Mononuclear cell (primary cell): ENCODE data around the gene CMSS1. TPM values are rescaled to one million over a fixed set of nuclear protein-coding genes. Genes with fewer than 3 reads are reported as not detected.

Experiments used
- H3K27me3 ChIP-seq: 2 replicates; pipeline ENCODE4 v1.6.0; 2011; ENCODE audit warnings: low read length, control low read depth; ENCODE audit not compliant: insufficient read depth
- H3K4me1 ChIP-seq: 2 replicates; pipeline ENCODE4 v1.5.1; 2011; ENCODE audit warnings: mild to moderate bottlenecking, low read length, control low read depth; ENCODE audit not compliant: insufficient read depth
- H3K4me3 ChIP-seq: 2 replicates; pipeline ENCODE4 v1.5.1; 2011; ENCODE audit warnings: mild to moderate bottlenecking, low read length, moderate library complexity
- H3K9me3 ChIP-seq: 2 replicates; pipeline ENCODE4 v1.5.1; 2011; ENCODE audit warnings: low read depth, mild to moderate bottlenecking, control low read depth, low read length
- total RNA-seq: library from RNA; depleted of rRNA; stranded (reverse); fragments of >200 nt; gene quantifications from one replicate; pipeline ENCODE4 v1.2.3, GENCODE V29; 2012

The CMSS1 gene
- total RNA-seq = 4.6 TPM

DNA sequence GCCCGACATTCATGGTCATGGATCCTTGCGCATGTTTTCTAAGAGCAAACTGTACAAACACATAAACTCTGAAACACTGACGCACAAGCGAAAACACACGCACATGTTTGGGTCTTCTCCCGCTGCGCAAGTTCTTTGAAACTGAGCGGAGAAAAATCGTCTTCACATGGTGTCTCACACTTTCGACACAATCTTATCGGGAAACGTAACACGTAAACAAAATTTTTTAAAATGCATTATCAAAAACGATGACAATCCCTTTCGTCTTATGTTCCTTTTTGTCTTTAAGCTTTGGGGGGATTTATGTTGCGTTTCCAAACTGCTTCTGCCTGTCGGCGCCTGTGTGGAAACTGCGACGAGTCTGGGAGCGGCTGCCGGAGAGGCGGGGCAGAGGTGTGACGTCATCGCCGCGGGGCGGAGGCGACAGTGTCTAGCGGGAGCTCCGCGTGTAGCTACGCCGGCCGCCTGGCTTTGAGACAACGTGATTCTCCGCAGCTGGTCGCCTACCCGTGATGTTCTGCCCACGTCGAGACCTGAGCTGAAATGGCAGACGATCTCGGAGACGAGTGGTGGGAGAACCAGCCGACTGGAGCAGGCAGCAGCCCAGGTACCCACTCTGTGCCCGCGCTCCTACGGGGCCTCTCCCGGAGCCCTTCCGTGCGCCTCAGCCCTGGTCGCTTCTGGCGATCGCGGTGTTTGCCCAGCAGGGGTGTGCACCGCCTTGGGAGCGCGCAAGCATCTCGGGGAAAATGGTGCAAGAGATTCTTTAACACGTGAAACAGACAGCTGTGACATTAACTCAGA, at the start of gene CMSS1:
CMSS1 (plus strand) TSS at position 426 of the 804 bp plus-strand sequence.
- Histone ChIP-seq H3K27me3 (no peaks in the 10 kb centered on the region), H3K9me3 (no peaks in the 10 kb centered on the region), H3K4me1 (peaks cover 16% of the 10 kb centered on the region), H3K4me3 (peak within 1 kb of the TSS; percentile 73)

DNA sequence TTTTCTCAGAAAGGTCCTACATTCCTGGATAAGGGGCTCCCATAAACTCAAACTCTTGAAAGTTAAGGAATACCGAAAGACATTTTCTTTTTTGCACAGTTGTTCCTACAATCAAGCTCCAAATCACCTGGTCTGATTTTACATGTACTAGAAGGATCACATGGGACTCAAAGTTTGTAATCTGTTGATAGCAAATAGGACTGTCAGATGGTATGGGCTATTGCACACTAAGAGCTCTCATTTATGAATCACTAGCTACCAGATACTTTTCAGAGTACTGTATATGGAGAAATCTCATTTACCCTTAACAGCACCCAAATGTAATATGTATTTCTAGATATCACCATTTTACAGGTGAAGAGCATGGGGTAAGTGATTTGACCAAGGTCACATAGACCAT, 49.5 kb upstream of the CMSS1 start:
- Histone ChIP-seq H3K4me3 (no peak overlapping the region), H3K4me1 (no peaks in the 10 kb centered on the region), H3K9me3 (no peaks in the 10 kb centered on the region), H3K27me3 (no peaks in the 10 kb centered on the region)

DNA sequence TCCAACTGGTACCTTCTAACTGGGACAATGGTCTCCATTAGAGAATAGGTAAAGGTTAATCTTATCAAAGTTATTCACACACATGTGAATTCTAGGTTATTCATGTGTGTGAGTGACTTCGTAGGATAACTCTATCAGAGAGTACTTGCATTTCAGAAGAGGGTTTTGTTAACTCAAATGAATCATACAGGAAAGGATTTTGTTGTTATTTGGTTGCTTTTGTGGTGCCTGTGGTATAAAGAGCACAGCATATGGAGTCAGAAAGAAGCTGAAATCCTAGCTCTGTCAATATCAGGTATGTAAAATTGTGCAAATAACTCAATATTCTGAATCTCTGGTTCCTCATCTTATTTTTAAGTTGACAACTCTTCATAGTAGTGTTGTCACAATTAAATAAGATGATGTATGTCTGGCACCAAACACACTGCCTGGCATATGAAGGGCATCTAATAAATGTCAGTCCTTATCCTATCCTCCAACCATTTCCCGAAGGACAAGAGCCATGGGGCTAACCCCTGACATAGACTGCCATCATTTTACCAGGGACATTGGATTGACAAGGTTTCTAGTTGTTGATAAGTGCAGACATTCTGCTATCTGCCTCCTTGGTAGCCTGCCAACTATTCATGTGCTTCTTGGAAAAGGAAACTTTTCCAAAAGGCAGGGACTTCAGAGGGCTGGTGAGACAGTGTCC, 48.7 kb upstream of the CMSS1 start:
- Histone ChIP-seq H3K9me3 (no peaks in the 10 kb centered on the region), H3K4me1 (no peaks in the 10 kb centered on the region), H3K4me3 (no peak overlapping the region), H3K27me3 (no peaks in the 10 kb centered on the region)

- Histone ChIP-seq H3K27me3 (no peaks in the 10 kb centered on the region), H3K4me1 (no peaks in the 10 kb centered on the region), H3K4me3 (no peak overlapping the region), H3K9me3 (no peaks in the 10 kb centered on the region)
Measured at GRCh38 chr3:99772171-99772570, 45.5 kb upstream of the CMSS1 start.

GRCh38 chr3:99772671-99773070, 45.0 kb upstream of the CMSS1 start:
- H3K9me3 ChIP-seq = no peaks in the 10 kb centered on the region
- H3K27me3 ChIP-seq = no peaks in the 10 kb centered on the region

DNA sequence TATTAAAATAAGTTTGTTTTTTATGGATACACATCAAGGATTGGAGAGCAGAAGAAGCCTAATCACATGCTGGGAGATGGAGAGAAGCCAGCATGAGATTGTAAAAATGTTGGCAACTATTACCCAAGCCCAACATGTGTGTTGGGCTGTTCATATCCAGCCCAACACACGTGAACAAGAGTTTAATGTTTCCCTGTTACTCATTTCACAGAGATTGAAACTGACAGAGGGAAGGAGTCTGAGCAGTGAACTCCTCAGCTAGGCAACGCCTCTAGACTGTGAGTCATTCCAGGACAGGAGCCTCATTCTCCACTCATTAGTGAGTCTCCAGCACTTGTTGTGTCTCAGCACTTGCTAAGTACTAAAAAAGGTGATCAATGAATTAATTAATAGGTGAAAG, 43.2 kb upstream of the CMSS1 start:
- no peaks in the 10 kb centered on the region for H3K4me1 ChIP-seq
- no peaks in the 10 kb centered on the region for H3K9me3 ChIP-seq
- peaks cover 4% of the 10 kb centered on the region for H3K27me3 ChIP-seq
- no peak overlapping the region for H3K4me3 ChIP-seq

More at GRCh38 chr3:99772671-99773070, 45.0 kb upstream of the CMSS1 start:
- no peaks in the 10 kb centered on the region for H3K4me1 ChIP-seq
- no peak overlapping the region for H3K4me3 ChIP-seq

DNA sequence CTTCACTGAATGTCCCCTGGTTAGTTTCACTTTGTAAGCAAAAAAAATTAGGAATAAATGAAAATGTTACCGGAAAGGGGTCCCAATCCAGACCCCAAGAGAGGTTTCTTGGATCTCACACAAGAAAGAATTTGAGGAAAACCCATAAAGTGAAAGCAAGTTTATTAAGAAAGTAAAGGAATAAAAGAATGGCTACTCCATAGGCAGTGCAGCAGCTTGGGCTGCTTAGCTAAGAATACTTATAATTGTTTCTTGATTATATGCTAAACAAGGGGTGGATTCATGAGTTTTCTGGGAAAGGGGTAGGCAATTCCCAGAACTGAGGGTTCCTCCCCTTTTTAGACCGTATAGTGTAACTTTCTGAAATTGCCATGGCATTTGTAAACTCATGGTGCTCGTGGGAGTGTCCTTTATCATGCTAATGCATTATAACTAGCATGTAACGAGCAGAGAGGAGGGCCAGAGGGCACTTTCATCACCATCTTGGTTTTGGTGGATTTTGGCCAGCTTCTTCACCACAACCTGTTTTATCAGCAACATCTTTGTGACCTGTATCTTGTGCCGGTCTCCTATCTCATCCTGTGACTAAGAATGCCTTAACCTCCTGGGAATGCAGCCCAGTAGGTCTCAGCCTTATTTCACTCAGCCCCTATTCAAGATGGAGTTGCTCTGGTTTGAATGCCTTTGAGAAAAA, 41.0 kb upstream of the CMSS1 start:
- peaks cover 7% of the 10 kb centered on the region for H3K27me3 ChIP-seq
- H3K4me1 ChIP-seq = no peaks in the 10 kb centered on the region
- no peaks in the 10 kb centered on the region for H3K9me3 ChIP-seq
- no peak overlapping the region for H3K4me3 ChIP-seq

GRCh38 chr3:99777210-99777549, 40.5 kb upstream of the CMSS1 start:
- Histone ChIP-seq H3K9me3 (no peaks in the 10 kb centered on the region), H3K4me1 (no peaks in the 10 kb centered on the region), H3K27me3 (peaks cover 7% of the 10 kb centered on the region), H3K4me3 (no peak overlapping the region)

DNA sequence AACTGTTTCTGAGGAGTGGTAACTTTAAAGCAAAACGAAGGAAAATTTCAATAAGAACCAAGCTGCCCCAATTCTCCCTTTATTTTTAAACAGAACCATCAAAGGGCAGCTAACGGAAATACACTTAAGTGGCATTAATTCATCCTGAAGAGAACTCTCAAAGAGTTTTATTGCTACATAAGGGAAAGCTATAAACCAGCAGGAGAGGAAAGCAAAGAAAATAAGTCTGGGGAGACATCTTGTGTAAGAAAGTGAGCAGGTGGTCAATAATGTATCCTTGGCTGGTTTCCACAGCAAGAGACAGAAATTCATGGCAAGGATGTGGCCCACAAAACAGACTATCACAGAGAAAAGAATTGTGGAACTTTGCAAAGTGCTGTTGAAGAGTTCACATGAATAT, 40.0 kb upstream of the CMSS1 start:
- Histone ChIP-seq H3K4me1 (no peaks in the 10 kb centered on the region), H3K9me3 (no peaks in the 10 kb centered on the region), H3K4me3 (no peak overlapping the region), H3K27me3 (peaks cover 7% of the 10 kb centered on the region)

GRCh38 chr3:99780749-99781148, 36.9 kb upstream of the CMSS1 start:
- Histone ChIP-seq H3K4me3 (no peak overlapping the region), H3K27me3 (peaks cover 7% of the 10 kb centered on the region), H3K9me3 (no peaks in the 10 kb centered on the region), H3K4me1 (no peaks in the 10 kb centered on the region)

GRCh38 chr3:99781761-99782160, 35.9 kb upstream of the CMSS1 start:
- H3K4me1 ChIP-seq = no peaks in the 10 kb centered on the region
- H3K4me3 ChIP-seq = no peak overlapping the region
- peaks cover 7% of the 10 kb centered on the region for H3K27me3 ChIP-seq
- no peaks in the 10 kb centered on the region for H3K9me3 ChIP-seq

GRCh38 chr3:99783011-99783573, 34.6 kb upstream of the CMSS1 start:
- peaks cover 7% of the 10 kb centered on the region for H3K27me3 ChIP-seq
- no peaks in the 10 kb centered on the region for H3K9me3 ChIP-seq
- no peak overlapping the region for H3K4me3 ChIP-seq
- H3K4me1 ChIP-seq = no peaks in the 10 kb centered on the region

GRCh38 chr3:99789011-99789721, 28.5 kb upstream of the CMSS1 start:
- no peaks in the 10 kb centered on the region for H3K9me3 ChIP-seq
- no peak overlapping the region for H3K4me3 ChIP-seq
- no peaks in the 10 kb centered on the region for H3K27me3 ChIP-seq
- H3K4me1 ChIP-seq = no peaks in the 10 kb centered on the region

- H3K4me1 ChIP-seq = no peaks in the 10 kb centered on the region
- H3K27me3 ChIP-seq = no peaks in the 10 kb centered on the region
- H3K4me3 ChIP-seq = no peak overlapping the region
- no peaks in the 10 kb centered on the region for H3K9me3 ChIP-seq
Measured at GRCh38 chr3:99794485-99794884, 23.2 kb upstream of the CMSS1 start.

DNA sequence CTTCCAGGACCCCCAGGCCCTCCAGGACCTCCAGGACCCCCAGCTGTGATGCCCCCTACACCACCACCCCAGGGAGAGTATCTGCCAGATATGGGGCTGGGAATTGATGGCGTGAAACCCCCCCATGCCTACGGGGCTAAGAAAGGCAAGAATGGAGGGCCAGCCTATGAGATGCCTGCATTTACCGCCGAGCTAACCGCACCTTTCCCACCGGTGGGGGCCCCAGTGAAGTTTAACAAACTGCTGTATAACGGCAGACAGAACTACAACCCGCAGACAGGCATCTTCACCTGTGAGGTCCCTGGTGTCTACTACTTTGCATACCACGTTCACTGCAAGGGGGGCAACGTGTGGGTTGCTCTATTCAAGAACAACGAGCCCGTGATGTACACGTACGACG, 22.1 kb upstream of the CMSS1 start:
- Histone ChIP-seq H3K4me3 (no peak overlapping the region), H3K9me3 (no peaks in the 10 kb centered on the region), H3K27me3 (no peaks in the 10 kb centered on the region), H3K4me1 (no peaks in the 10 kb centered on the region)
